ENCODE results near the gene KCNIP4.

- TF ChIP-seq CTCF (IDR thresholded peaks at IDR 0.05; ENCODE audit: poor library complexity) (no peak), EZH2phosphoT487 (IDR thresholded peaks at IDR 0.05; ENCODE audit: low read depth, severe bottlenecking, unreplicated experiment) (no peak)
Measured at GRCh38 chr4:21034728-21035127, 913.8 kb downstream of the KCNIP4 start.

Data from hepatocyte (in vitro differentiated cells).